H1 (cell line): Measurements from ENCODE around the gene B3GLCT. TPM values are rescaled to one million over a fixed set of nuclear protein-coding genes. Genes with fewer than 3 reads are reported as not detected.

ENCODE experiments used
- CTCF ChIA-PET: fragments of 300-600 bp; sonication (Branson Sonifier 250); formaldehyde crosslinking; loops from one replicate; lab custom pipeline; 2021; ENCODE audit not compliant: partially characterized antibody; lab: Charles Lee
- POLR2A ChIA-PET: fragments of 300-600 bp; sonication (Branson Sonifier 250); formaldehyde crosslinking; loops from one replicate; lab custom pipeline; 2021; ENCODE audit warnings: inconsistent platforms; ENCODE audit not compliant: partially characterized antibody; lab: Charles Lee
- DNase-seq, 2 experiments: peaks; one replicate each; pipeline versions ENCODE4 v3.0.0 to v3.0.0-alpha.2; 2010 to 2022; ENCODE audit warnings: low spot score in 2 of 2, low read depth in 1 of 2, mixed read lengths in 1 of 2
- FAIRE-seq: peaks from 2 replicates; lab custom pipeline; 2011; peaks lifted over from hg19 to GRCh38; lab: Jason Lieb, UNC
- H2AFZ ChIP-seq: 2 replicates; pipeline ENCODE4 v1.8.1; 2012; ENCODE audit warnings: low read length, inconsistent platforms
- H2AK5ac ChIP-seq: 2 replicates; pipeline ENCODE4 v1.6.1; 2013; ENCODE audit warnings: low read depth, low read length
- H2BK120ac ChIP-seq: replicated peaks from 2 replicates; pipeline ENCODE3; 2013; ENCODE audit warnings: low read depth, low read length, inconsistent platforms
- H2BK12ac ChIP-seq: 2 replicates; pipeline ENCODE4 v1.6.1; 2013; ENCODE audit warnings: low read depth, low read length
- H2BK15ac ChIP-seq: 2 replicates; pipeline ENCODE4 v1.6.1; 2013; ENCODE audit warnings: low read length
- H2BK20ac ChIP-seq: 2 replicates; pipeline ENCODE4 v1.6.1; 2013; ENCODE audit warnings: low read length
- H2BK5ac ChIP-seq: 2 replicates; pipeline ENCODE4 v1.6.1; 2013; ENCODE audit warnings: low read depth, low read length
- H3K14ac ChIP-seq: 2 replicates; pipeline ENCODE4 v1.6.1; 2013; ENCODE audit warnings: inconsistent platforms; ENCODE audit not compliant: insufficient read length
- H3K18ac ChIP-seq: 2 replicates; pipeline ENCODE4 v1.6.1; 2013; ENCODE audit warnings: low read length; ENCODE audit errors: extremely low read depth
- H3K23ac ChIP-seq: 2 replicates; pipeline ENCODE4 v1.6.1; 2013; ENCODE audit warnings: inconsistent platforms; ENCODE audit not compliant: insufficient read length
- H3K23me2 ChIP-seq: 2 replicates; pipeline ENCODE4 v1.6.1; 2013; ENCODE audit warnings: low read depth, low read length
- H3K27ac ChIP-seq: 2 replicates; pipeline ENCODE4 v1.6.1; 2011; ENCODE audit warnings: low read depth, low read length, inconsistent platforms
- H3K27me3 ChIP-seq, 4 experiments: replicated peaks in 1 of 4; 1 replicate in 1 of 4; 2 replicates in 3 of 4; pipeline versions ENCODE4 v1.6.1 to v1.8.1; 2011 to 2013; ENCODE audit warnings: low read length in 3 of 4, mild to moderate bottlenecking in 3 of 4, inconsistent platforms in 2 of 4, mixed read lengths in 2 of 4, moderate library complexity in 1 of 4; ENCODE audit not compliant: control insufficient read depth in 3 of 4, insufficient read depth in 3 of 4; ENCODE audit errors: extremely low read depth in 1 of 4
- H3K36me3 ChIP-seq, 4 experiments: 2 replicates each; pipeline versions ENCODE4 v1.6.1 to v1.8.1; 2011 to 2013; ENCODE audit warnings: mild to moderate bottlenecking in 4 of 4, low read length in 3 of 4, moderate library complexity in 2 of 4, control low read depth in 1 of 4, inconsistent platforms in 1 of 4; ENCODE audit not compliant: insufficient read depth in 4 of 4, control insufficient read depth in 2 of 4
- H3K4ac ChIP-seq: replicated peaks from 2 replicates; pipeline ENCODE3; 2013; ENCODE audit warnings: low read length, low read depth, mixed read lengths, inconsistent platforms; ENCODE audit not compliant: insufficient read length
- H3K4me1 ChIP-seq, 4 experiments: replicated peaks in 1 of 4; 1 replicate in 1 of 4; 2 replicates in 3 of 4; pipeline versions ENCODE4 v1.6.1 to v1.8.1; 2011 to 2013; ENCODE audit warnings: low read length in 3 of 4, inconsistent platforms in 2 of 4, mixed read lengths in 1 of 4; ENCODE audit not compliant: insufficient read depth in 4 of 4, control insufficient read depth in 3 of 4
- H3K4me2 ChIP-seq, 2 experiments: 2 replicates each; pipeline versions ENCODE4 v1.6.1 to v1.8.1; 2011 to 2013; ENCODE audit warnings: low read depth in 2 of 2, low read length in 2 of 2, control low read depth in 1 of 2, inconsistent platforms in 1 of 2, mild to moderate bottlenecking in 1 of 2; ENCODE audit not compliant: insufficient read depth in 1 of 2
- H3K4me3 ChIP-seq, 4 experiments: fragments of 200-600, 300-600 bp in 1 of 4; sonication (generic), shearing (Covaris generic), sonication (Bioruptor Twin) in 1 of 4; 2 replicates each; pipeline versions ENCODE4 v1.5.1 to v1.8.1; 2011 to 2016; ENCODE audit warnings: low read length in 4 of 4, low read depth in 3 of 4, control low read depth in 2 of 4, inconsistent platforms in 2 of 4, mild to moderate bottlenecking in 2 of 4, mixed read lengths in 1 of 4, moderate library complexity in 1 of 4; ENCODE audit not compliant: insufficient read depth in 2 of 4; ENCODE audit errors: extremely low read depth in 1 of 4
- H3K56ac ChIP-seq: replicated peaks from 2 replicates; pipeline ENCODE3; 2013; ENCODE audit warnings: low read depth, mild to moderate bottlenecking, mixed read lengths, low read length, inconsistent platforms; ENCODE audit not compliant: insufficient read length
- H3K79me1 ChIP-seq: 2 replicates; pipeline ENCODE4 v1.6.1; 2013; ENCODE audit warnings: low read depth, low read length, control low read depth
- H3K79me2 ChIP-seq, 2 experiments: 2 replicates each; pipeline versions ENCODE4 v1.6.1 to v1.8.1; 2012 to 2013; ENCODE audit warnings: low read length in 2 of 2, mild to moderate bottlenecking in 2 of 2, inconsistent platforms in 1 of 2; ENCODE audit not compliant: insufficient read depth in 2 of 2, control insufficient read depth in 1 of 2
- H3K9ac ChIP-seq, 4 experiments: replicated peaks in 1 of 4; 1 replicate in 1 of 4; 2 replicates in 3 of 4; pipeline versions ENCODE4 v1.6.1 to v1.8.1; 2011 to 2013; ENCODE audit warnings: low read depth in 3 of 4, low read length in 3 of 4, control low read depth in 2 of 4, mild to moderate bottlenecking in 2 of 4, moderate library complexity in 2 of 4, inconsistent platforms in 1 of 4; ENCODE audit errors: extremely low read depth in 1 of 4
- H3K9me3 ChIP-seq, 2 experiments: 2 replicates each; pipeline versions ENCODE4 v1.6.1 to v1.8.1; 2012 to 2013; ENCODE audit warnings: mild to moderate bottlenecking in 2 of 2, moderate library complexity in 2 of 2, control low read depth in 1 of 2, inconsistent platforms in 1 of 2, low read depth in 1 of 2, low read length in 1 of 2, mixed read lengths in 1 of 2; ENCODE audit not compliant: insufficient read depth in 2 of 2
- H4K20me1 ChIP-seq, 2 experiments: replicated peaks in 1 of 2; 2 replicates each; pipeline versions ENCODE3 to v1.8.1; 2011 to 2013; ENCODE audit warnings: inconsistent platforms in 2 of 2, low read length in 2 of 2, mild to moderate bottlenecking in 1 of 2; ENCODE audit not compliant: insufficient read depth in 2 of 2, control insufficient read depth in 1 of 2
- H4K5ac ChIP-seq: 2 replicates; pipeline ENCODE4 v1.6.1; 2013; ENCODE audit warnings: low read length, low read depth, mixed read lengths, inconsistent platforms; ENCODE audit not compliant: insufficient read length
- H4K8ac ChIP-seq: 2 replicates; pipeline ENCODE4 v1.8.0; 2013; ENCODE audit warnings: mild to moderate bottlenecking, moderate library complexity, low read length, inconsistent platforms; ENCODE audit not compliant: insufficient read depth; ENCODE audit errors: extremely low read depth
- H4K91ac ChIP-seq: replicated peaks from 2 replicates; pipeline ENCODE3; 2013; ENCODE audit warnings: low read length, mixed read lengths, inconsistent platforms; ENCODE audit not compliant: insufficient read length
- CBX5 ChIP-seq: fragments of 300-800, 300-1000 bp; sonication (generic); IDR thresholded peaks from 2 replicates; pipeline ENCODE4 v1.7.1; 2016; ENCODE audit warnings: antibody characterized with exemption, low read length, low read depth
- CHD2 ChIP-seq: IDR thresholded peaks from 2 replicates; pipeline ENCODE4 v1.6.1; 2012; ENCODE audit warnings: low read length, improper control_type of control experiment
- CTBP2 ChIP-seq: IDR thresholded peaks from 2 replicates; pipeline ENCODE4 v1.7.0; 2011; ENCODE audit warnings: borderline replicate concordance, mild to moderate bottlenecking, moderate library complexity, mixed read lengths, low read length; ENCODE audit not compliant: insufficient read depth, insufficient read length
- JUND ChIP-seq: IDR thresholded peaks from 2 replicates; pipeline ENCODE4 v1.6.1; 2011; ENCODE audit warnings: mild to moderate bottlenecking, improper control_type of control experiment, low read length
- KDM5A ChIP-seq: fragments of 200-600 bp; IDR thresholded peaks from 2 replicates; pipeline ENCODE4 v1.7.1; 2012; ENCODE audit warnings: mild to moderate bottlenecking, low read length, inconsistent platforms, mixed read lengths
- NRF1 ChIP-seq: IDR thresholded peaks from 2 replicates; pipeline ENCODE4 v1.6.1; 2011; ENCODE audit warnings: mild to moderate bottlenecking, low read depth, low read length, improper control_type of control experiment
- POU5F1 ChIP-seq: IDR thresholded peaks from 2 replicates; pipeline ENCODE4 v1.6.1; 2011; ENCODE audit warnings: low read depth, mild to moderate bottlenecking, low read length, moderate library complexity
- SIN3A ChIP-seq, 2 experiments: IDR thresholded peaks in 1 of 2; conservative IDR thresholded peaks in 1 of 2; 2 replicates each; pipeline ENCODE4 v1.6.1; 2011 to 2012; ENCODE audit warnings: low read length in 2 of 2, improper control_type of control experiment in 1 of 2, low read depth in 1 of 2, mild to moderate bottlenecking in 1 of 2
- SP1 ChIP-seq: IDR thresholded peaks from 2 replicates; pipeline ENCODE4 v1.6.1; 2011; ENCODE audit warnings: low read depth, low read length
- TAF1 ChIP-seq: IDR thresholded peaks from 2 replicates; pipeline ENCODE4 v1.6.1; 2011; ENCODE audit warnings: mild to moderate bottlenecking, low read depth, low read length
- TEAD4 ChIP-seq: IDR thresholded peaks from 2 replicates; pipeline ENCODE4 v1.6.1; 2012; ENCODE audit warnings: low read depth, low read length, inconsistent platforms, mixed read lengths
- WGBS, 2 experiments: shearing (Covaris generic) in 1 of 2; methylation state at CpG; one replicate each; pipeline versions ENCODE4 v1.1.6 to v1.1.7; 2013 to 2015; ENCODE audit warnings: low lambda C conversion rate in 2 of 2, mixed read lengths in 2 of 2, inconsistent platforms in 1 of 2, low coverage in 1 of 2, missing lambda C conversion rate in 1 of 2; ENCODE audit not compliant: insufficient replicate concordance in 2 of 2, insufficient coverage in 1 of 2, insufficient read length in 1 of 2; ENCODE audit errors: extremely low coverage in 1 of 2, missing lambda C conversion rate in 1 of 2; 5-methylcytosine and 5-hydroxymethylcytosine counted together
- polyA plus RNA-seq, 7 experiments: library from polyadenylated mRNA; depleted of rRNA in 3 of 7; stranded (reverse) in 5 of 7; unstranded in 2 of 7; fragments of >200 nt in 5 of 7; fragments of 200-250 nt in 2 of 7; gene quantifications; 1 replicate in 5 of 7; 2 replicates in 1 of 7; 4 replicates in 1 of 7; pipeline versions ENCODE4 v1.2.1 to v1.2.3, GENCODE V29; 2011 to 2013; ENCODE audit warnings: missing spikeins in 2 of 7, mixed read lengths in 2 of 7
- total RNA-seq: library from RNA; stranded (reverse); fragmentation: NEBNext Ultra II Directional; extraction: Animal tissue kit (Norgen Biotek cat#: 25700); gene quantifications from 2 replicates; pipeline ENCODE4 v1.2.1, GENCODE V29; 2021
- TF ChIP-seq, protein P1 (sequence below): IDR thresholded peaks from 2 replicates; pipeline ENCODE4 v1.6.1; 2011; ENCODE audit warnings: low read depth, mild to moderate bottlenecking, low read length; ENCODE audit not compliant: insufficient read depth
- TF ChIP-seq, protein P2 (sequence below): IDR thresholded peaks from 2 replicates; pipeline ENCODE4 v1.6.1; 2012; ENCODE audit warnings: inconsistent platforms

The B3GLCT gene
- total and polyA plus RNA-seq, 2 of the 8 experiments (the other 6 are each of a cell fraction or from before 2014, with no cell fraction given): 1.5 to 4.1 TPM

DNA sequence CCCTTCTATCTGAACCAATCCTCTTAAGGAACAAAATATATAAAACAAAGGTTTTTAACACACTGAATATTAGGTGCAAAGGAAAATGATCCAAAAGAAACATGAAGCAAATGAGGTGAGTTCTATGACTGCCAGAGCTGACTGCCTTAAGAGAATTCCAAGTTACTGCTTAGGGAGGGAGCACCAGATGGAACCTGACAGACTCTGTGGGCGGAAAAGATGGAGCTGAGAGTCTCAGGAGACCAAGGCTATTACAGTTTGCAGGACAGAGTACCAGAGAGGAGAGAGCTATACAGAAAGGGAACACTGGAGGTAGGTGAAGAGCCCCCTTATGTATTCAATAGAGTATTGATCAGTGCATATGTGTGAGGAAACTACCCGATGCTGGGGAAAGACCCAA, 87.2 kb downstream of the B3GLCT start:
- H2BK12ac ChIP-seq: no peak overlapping the region
- no peak overlapping the region for H3K27ac ChIP-seq
- POLR2A ChIA-PET: no interaction called here
- H3K79me2 ChIP-seq: no peaks in the 10 kb centered on the region
- no peaks in the 10 kb centered on the region for H3K79me1 ChIP-seq
- no peak for FAIRE-seq
- H3K56ac ChIP-seq: no peak overlapping the region
- no peak overlapping the region for H4K8ac ChIP-seq
- DNase-seq: no peak
- no peaks in the 10 kb centered on the region; a peak in 1 of 8 replicates for H3K36me3 ChIP-seq
- no peak overlapping the region for H2AK5ac ChIP-seq
- TF ChIP-seq, protein P1, sequence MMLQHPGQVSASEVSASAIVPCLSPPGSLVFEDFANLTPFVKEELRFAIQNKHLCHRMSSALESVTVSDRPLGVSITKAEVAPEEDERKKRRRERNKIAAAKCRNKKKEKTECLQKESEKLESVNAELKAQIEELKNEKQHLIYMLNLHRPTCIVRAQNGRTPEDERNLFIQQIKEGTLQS: no peak
- TF ChIP-seq JUND (no peak), NRF1 (no peak), TAF1 (no peak), KDM5A (no peak), POU5F1 (no peak), CBX5 (no peak), SP1 (no peak), SIN3A (conservative IDR thresholded peaks at IDR 0.05 in 1 of 2, IDR thresholded peaks at IDR 0.05 in 1 of 2; ENCODE audit: low read depth in 1 of 2, low read length in 2 of 2) (no peak), CHD2 (no peak), CTBP2 (no peak), TEAD4 (no peak)
- TF ChIP-seq, protein P2, sequence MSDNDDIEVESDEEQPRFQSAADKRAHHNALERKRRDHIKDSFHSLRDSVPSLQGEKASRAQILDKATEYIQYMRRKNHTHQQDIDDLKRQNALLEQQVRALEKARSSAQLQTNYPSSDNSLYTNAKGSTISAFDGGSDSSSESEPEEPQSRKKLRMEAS: no peak
- TF ChIP-seq, all 59 proteins: peak for 0
- Histone ChIP-seq H4K91ac (no peak overlapping the region), H4K20me1 (no peaks in the 10 kb centered on the region), H2BK20ac (no peak overlapping the region), H3K18ac (no peak overlapping the region), H3K23me2 (no peaks in the 10 kb centered on the region), H3K27me3 (no peaks in the 10 kb centered on the region), H3K4me3 (no peak overlapping the region), H2BK120ac (no peak overlapping the region), H3K9me3 (no peaks in the 10 kb centered on the region; a peak in 1 of 4 replicates), H2BK5ac (no peak overlapping the region), H4K5ac (no peak overlapping the region), H3K4me1 (0 out of 7 replicates have a peak, but pooled peaks cover 0 to 2% (median 0%) of the 10 kb centered on the region in 4 experiments), H3K23ac (no peak overlapping the region), H3K4me2 (no peak overlapping the region), H3K9ac (no peak overlapping the region), H3K14ac (no peak overlapping the region), H2AFZ (no peak overlapping the region), H3K4ac (no peak overlapping the region), H2BK15ac (no peak overlapping the region)
- CTCF ChIA-PET: interaction anchor here (2.0 kb wide), 1 partner anchor 51 kb away, joined by 4 read pairs; no protein-coding TSS in a partner anchor
- 82% methylated on average over 2 of the region's 2 CpGs; no CpG with 5 or more reads in 1 of the 2 experiments for WGBS, 2 experiments
